ENCODE measurements around the gene HDAC2. TPM values are rescaled to one million over a fixed set of nuclear protein-coding genes. Genes with fewer than 3 reads are reported as not detected.

Gene HDAC2
- total RNA-seq, 2 experiments from 2014 or later = 90.5 to 91.7 TPM

- Mint-ChIP-seq H3K36me3 (ENCODE audit: low read depth) (peaks cover 6% of the 10 kb centered on the region), H3K4me3 (no peak overlapping the region), H3K27me3 (no peaks in the 10 kb centered on the region), H3K9me3 (no peaks in the 10 kb centered on the region), H3K4me1 (ENCODE audit: low read depth) (peaks cover 47% of the 10 kb centered on the region), H3K27ac (no peak overlapping the region)
- TF ChIP-seq CTCF (IDR thresholded peaks at IDR 0.05) = no peak
- intact Hi-C loops (cut with micrococcal nuclease) = no loop called here
- no peak for DNase-seq
- ChIA-PET CTCF (interaction anchor here (1.6 kb wide), 1 partner anchor 10 kb away, joined by 4 read pairs; no protein-coding TSS in a partner anchor), POLR2A (no interaction called here)
- ATAC-seq = no peak
Observed at GRCh38 chr6:113967777-113968176, 3.2 kb downstream of the HDAC2 start.

- CTCF ChIA-PET = interaction anchor here (0.7 to 1.0 kb wide), 2 partner anchors 9 to 23 kb away, joined by 3 to 4 read pairs; no protein-coding TSS in a partner anchor
- peaks cover 14% of the 10 kb centered on the region for H3K36me3 Mint-ChIP-seq (ENCODE audit: low read depth)
- no peaks in the 10 kb centered on the region for H3K27me3 Mint-ChIP-seq
- TF ChIP-seq CTCF (IDR thresholded peaks at IDR 0.05) = no peak
- no peak overlapping the region for H3K27ac Mint-ChIP-seq
- H3K4me3 Mint-ChIP-seq = no peak overlapping the region
- no peak for DNase-seq
- no peak for ATAC-seq
- H3K9me3 Mint-ChIP-seq = no peaks in the 10 kb centered on the region
- POLR2A ChIA-PET = interaction anchor here (3.5 kb wide), 1 partner anchor 10 kb away, joined by 12 read pairs; the partner anchor contains the start of gene HDAC2
- peaks cover 38% of the 10 kb centered on the region for H3K4me1 Mint-ChIP-seq (ENCODE audit: low read depth)
- intact Hi-C loops (cut with micrococcal nuclease) = no loop called here
Observed at GRCh38 chr6:113960795-113961194, 10.2 kb downstream of the HDAC2 start.

GRCh38 chr6:113959235-113959634 lies 11.7 kb downstream of the HDAC2 start:
- DNase-seq (no peak), ATAC-seq (no peak)
- POLR2A ChIA-PET = no interaction called here
- peaks cover 20% of the 10 kb centered on the region for H3K36me3 Mint-ChIP-seq (ENCODE audit: low read depth)
- TF ChIP-seq CTCF (IDR thresholded peaks at IDR 0.05) = no peak
- CTCF ChIA-PET = no interaction called here
- H3K4me1 Mint-ChIP-seq (ENCODE audit: low read depth) = peaks cover 25% of the 10 kb centered on the region
- H3K27me3 Mint-ChIP-seq = no peaks in the 10 kb centered on the region
- no peaks in the 10 kb centered on the region for H3K9me3 Mint-ChIP-seq
- no peak overlapping the region for H3K27ac Mint-ChIP-seq
- intact Hi-C loops (cut with micrococcal nuclease) = no loop called here
- H3K4me3 Mint-ChIP-seq = no peak overlapping the region

- no peak for DNase-seq
- no peaks in the 10 kb centered on the region for H3K9me3 Mint-ChIP-seq
- H3K4me1 Mint-ChIP-seq (ENCODE audit: low read depth) = peaks cover 4% of the 10 kb centered on the region
- POLR2A ChIA-PET = no interaction called here
- no peak overlapping the region for H3K27ac Mint-ChIP-seq
- intact Hi-C loops (cut with micrococcal nuclease) = no loop called here
- H3K4me3 Mint-ChIP-seq = no peak overlapping the region
- no peak for ATAC-seq
- TF ChIP-seq CTCF (IDR thresholded peaks at IDR 0.05) = no peak
- CTCF ChIA-PET = interaction anchor here (1.0 to 1.2 kb wide), 2 partner anchors 26 to 1766 kb away, joined by 3 read pairs; no protein-coding TSS in a partner anchor
- H3K27me3 Mint-ChIP-seq = no peaks in the 10 kb centered on the region
- H3K36me3 Mint-ChIP-seq (ENCODE audit: low read depth) = peaks cover 28% of the 10 kb centered on the region
Observed at GRCh38 chr6:113954653-113955052, 16.3 kb downstream of the HDAC2 start.

- no peak for DNase-seq
- Mint-ChIP-seq H3K36me3 (ENCODE audit: low read depth) (peaks cover 31% of the 10 kb centered on the region), H3K27ac (no peak overlapping the region), H3K27me3 (no peaks in the 10 kb centered on the region), H3K4me3 (no peak overlapping the region), H3K9me3 (no peaks in the 10 kb centered on the region), H3K4me1 (ENCODE audit: low read depth) (peaks cover 2% of the 10 kb centered on the region)
- intact Hi-C loops (cut with micrococcal nuclease) = no loop called here
- no peak for ATAC-seq
- no peak for TF ChIP-seq CTCF (IDR thresholded peaks at IDR 0.05)
- ChIA-PET POLR2A (interaction anchor here (1.3 kb wide), 1 partner anchor 18 kb away, joined by 6 read pairs; the partner anchor contains the start of gene HDAC2), CTCF (interaction anchor here (2.5 kb wide), 1 partner anchor 17 kb away, joined by 9 read pairs; no protein-coding TSS in a partner anchor)
Observed at GRCh38 chr6:113953346-113953745, 17.6 kb downstream of the HDAC2 start.

Data from activated CD8-positive, alpha-beta T cell treated with anti-CD3 and anti-CD28 coated beads for 36 hours (primary cell).